NCI-H526 (cell line): ENCODE data around the gene SPRYD3.
"Not testable (repeated sequence)": the region's sequence is repeated elsewhere in the genome, so short reads cannot be mapped to it uniquely, and the experiment has no call there.

ENCODE experiments used
- DNase-seq, 2 experiments: peaks; one replicate each; lab custom pipeline; 2025; lab: John Stamatoyannopoulos, UW

SPRYD3 gene

GRCh38 chr12:53051881-53052412 is 27.2 kb downstream of the SPRYD3 start:
- no peak for DNase-seq

GRCh38 chr12:53051058-53051880 is 27.9 kb downstream of the SPRYD3 start:
- no peak for DNase-seq

GRCh38 chr12:53050426-53051057 is 28.6 kb downstream of the SPRYD3 start:
- no peak for DNase-seq

- DNase-seq: no peak
Observed at GRCh38 chr12:53049571-53050318, 29.4 kb downstream of the SPRYD3 start, which contains the start of gene TNS2. TSS of gene TNS2 (plus strand) at chr12:53050065. CDS start at chr12:53050186, 121 bp downstream.

- DNase-seq: peak; percentile 31 to 62
Observed at GRCh38 chr12:53048780-53049401, 30.3 kb downstream of the SPRYD3 start.

- DNase-seq: peak; percentile 13 to 62
Observed at GRCh38 chr12:53048033-53048779, 31.0 kb downstream of the SPRYD3 start.

- DNase-seq: peak in 1 of 2 experiments; percentile 87
Observed at GRCh38 chr12:53047221-53048032, 31.8 kb downstream of the SPRYD3 start.

- DNase-seq: peak; percentile 20 to 85
Observed at GRCh38 chr12:53046655-53047220, 32.5 kb downstream of the SPRYD3 start.

GRCh38 chr12:53045696-53046045 is 33.5 kb downstream of the SPRYD3 start:
- no peak for DNase-seq

GRCh38 chr12:53044896-53045695 is 34.1 kb downstream of the SPRYD3 start:
- DNase-seq: no peak

GRCh38 chr12:53044052-53044581 is 35.1 kb downstream of the SPRYD3 start:
- peak; percentile 41 to 47 for DNase-seq

- no peak for DNase-seq
Observed at GRCh38 chr12:53042607-53043454, 36.4 kb downstream of the SPRYD3 start.

- no peak for DNase-seq
Observed at GRCh38 chr12:53039851-53040250, 39.3 kb downstream of the SPRYD3 start.

GRCh38 chr12:53036802-53037201 is 42.4 kb downstream of the SPRYD3 start:
- no peak for DNase-seq

GRCh38 chr12:53034459-53034858 is 44.7 kb downstream of the SPRYD3 start:
- no peak for DNase-seq

- DNase-seq: not testable (repeated sequence)
Observed at GRCh38 chr12:53033832-53034231, 45.4 kb downstream of the SPRYD3 start.

- DNase-seq: no peak
Observed at GRCh38 chr12:53031616-53032015, 47.6 kb downstream of the SPRYD3 start.

GRCh38 chr12:53027014-53027413 is 52.2 kb downstream of the SPRYD3 start:
- DNase-seq: not testable (repeated sequence)
